ENCODE measurements around the gene TTYH1. TPM values are rescaled to one million over a fixed set of nuclear protein-coding genes. Genes with fewer than 3 reads are reported as not detected.
A peak's percentile ranks its signal among the peaks of the same experiment; 100 is the strongest.

The TTYH1 gene
- total and polyA plus RNA-seq, 9 of the 15 experiments (the other 6 are each of a cell fraction or from before 2014, with no cell fraction given): 0.08 TPM; not detected in 8

GRCh38 chr19:54448040-54448773, 32.9 kb downstream of the TTYH1 start (continued):
- no peak for TF ChIP-seq ETS1 (conservative IDR thresholded peaks at IDR 0.05; ENCODE audit: control insufficient read depth, low read depth, low read length)
- TF ChIP-seq GATAD2A (IDR thresholded peaks at IDR 0.05): no peak
- peak; percentile 28; the same call in 1 of the 2 replicates for TF ChIP-seq IRF9 (tag; IDR thresholded peaks at IDR 0.05)
- 0 out of 2 replicates have a peak, but pooled peaks have one; percentile 2 for TF ChIP-seq JUND (IDR thresholded peaks at IDR 0.05; ENCODE audit: borderline replicate concordance, low read depth, low read length)
- no peak; the same call in 2 of the 3 replicates for TF ChIP-seq JUND (tag; IDR thresholded peaks at IDR 0.05; ENCODE audit: borderline replicate concordance, low read depth, low read length)
- no peak for TF ChIP-seq ZNF197 (CRISPR knock-in tag; IDR thresholded peaks at IDR 0.05; ENCODE audit: low read depth)
- TF ChIP-seq ZNF175 (CRISPR knock-in tag; IDR thresholded peaks at IDR 0.05; ENCODE audit: low read depth): no peak; the same call in 1 of the 2 replicates
- TF ChIP-seq RAD51 (IDR thresholded peaks at IDR 0.05; ENCODE audit: borderline replicate concordance, low read depth): no peak
- TF ChIP-seq HSF4 (CRISPR knock-in tag; IDR thresholded peaks at IDR 0.05; ENCODE audit: borderline replicate concordance): no peak
- no peak for TF ChIP-seq TSHZ1 (CRISPR knock-in tag; IDR thresholded peaks at IDR 0.05)
- TF ChIP-seq MBD2 (IDR thresholded peaks at IDR 0.05; ENCODE audit: borderline replicate concordance, low read depth): no peak
- no peak for TF ChIP-seq ZNF695 (CRISPR knock-in tag; IDR thresholded peaks at IDR 0.05)

Measured in K562 (cell line).